ENCODE data around the gene CNTLN. TPM values are rescaled to one million over a fixed set of nuclear protein-coding genes. Genes with fewer than 3 reads are reported as not detected.

The CNTLN gene
- total RNA-seq, 1 experiment from 2014 or later: 5.1 TPM

- CTCF ChIA-PET: no interaction called here
- RAD21 ChIA-PET (ENCODE audit: low non-redundant PET in 1 of 2, low total read pairs in 2 of 2, uncharacterized antibody in 2 of 2, unreplicated experiment in 2 of 2): no interaction called here
- Histone ChIP-seq H3K79me2 (ENCODE audit: insufficient read depth, low read length) (no peaks in the 10 kb centered on the region), H2AFZ (ENCODE audit: low read depth, low read length, poor library complexity, severe bottlenecking) (no peak overlapping the region), H3K27ac (ENCODE audit: low read depth, low read length) (no peak overlapping the region), H3K9me2 (ENCODE audit: insufficient read depth) (no peaks in the 10 kb centered on the region), H3K4me1 (ENCODE audit: control insufficient read depth in 1 of 2, insufficient read depth in 2 of 2, low read length in 2 of 2) (no peaks in the 10 kb centered on the region), H3K9ac (ENCODE audit: low read length) (no peak overlapping the region), H4K20me1 (ENCODE audit: insufficient read depth) (no peaks in the 10 kb centered on the region), H3K36me3 (ENCODE audit: control insufficient read depth in 1 of 2, insufficient read depth in 2 of 2, low read length in 2 of 2) (no peaks in the 10 kb centered on the region), H3K9me3 (ENCODE audit: control insufficient read depth in 1 of 2, insufficient read depth in 1 of 2, low read depth in 1 of 2, low read length in 2 of 2) (no peaks in the 10 kb centered on the region), H3K4me3 (replicated peaks in 1 of 2; ENCODE audit: low read depth in 1 of 2, low read length in 2 of 2) (no peak overlapping the region), H3K4me2 (ENCODE audit: low read length) (no peak overlapping the region), H3K27me3 (ENCODE audit: insufficient read depth, low read length) (no peaks in the 10 kb centered on the region)
- POLR2A ChIA-PET: no interaction called here
- intact Hi-C loops (cut with micrococcal nuclease): loop anchor here (10.0 kb wide), 1 partner anchor 1304 kb away; no protein-coding TSS in a partner anchor
- no TSS peak for BruUV-seq (replicated peaks)
- DNase-seq (ENCODE audit: low read depth, low spot score): no peak
- no peak for ATAC-seq
- no peak for TF ChIP-seq ATF3 (IDR thresholded peaks at IDR 0.05)
- no peak for TF ChIP-seq CTCF (IDR thresholded peaks at IDR 0.05 in 2 of 3, conservative IDR thresholded peaks at IDR 0.05 in 1 of 3; ENCODE audit: borderline replicate concordance in 1 of 3, insufficient read depth in 1 of 3, low read depth in 2 of 3, low read length in 2 of 3)
- no peak for TF ChIP-seq POLR2A (IDR thresholded peaks at IDR 0.05; ENCODE audit: borderline replicate concordance, extremely low read depth, insufficient read depth, insufficient read length)
- TF ChIP-seq SIN3A (IDR thresholded peaks at IDR 0.05; ENCODE audit: low read depth): no peak
- no peak for TF ChIP-seq ZNF274 (IDR thresholded peaks at IDR 0.05; ENCODE audit: low read depth, low read length)
- no peak for TF ChIP-seq ELF1 (IDR thresholded peaks at IDR 0.05; ENCODE audit: borderline replicate concordance, low read depth)
- no peak for TF ChIP-seq TCF7L2 (IDR thresholded peaks at IDR 0.05; ENCODE audit: borderline replicate concordance, extremely low read depth, insufficient read depth, insufficient read length)
- no peak for TF ChIP-seq REST (IDR thresholded peaks at IDR 0.05; ENCODE audit: low read depth)
- TF ChIP-seq ZBTB33 (IDR thresholded peaks at IDR 0.05; ENCODE audit: extremely low read depth, insufficient replicate concordance, low read length): no peak
- no peak for TF ChIP-seq POLR2AphosphoS5 (IDR thresholded peaks at IDR 0.05; ENCODE audit: low read depth, low read length)
- no peak for TF ChIP-seq SRF (IDR thresholded peaks at IDR 0.05; ENCODE audit: low read depth)
- no peak for TF ChIP-seq FOSL1 (IDR thresholded peaks at IDR 0.05; ENCODE audit: low read depth)
- TF ChIP-seq MAX (IDR thresholded peaks at IDR 0.05): no peak
- no peak for TF ChIP-seq ZFX (IDR thresholded peaks at IDR 0.05)
- TF ChIP-seq CEBPB (IDR thresholded peaks at IDR 0.05; ENCODE audit: low read depth): no peak
- no peak for TF ChIP-seq JUND (IDR thresholded peaks at IDR 0.05)
Observed at GRCh38 chr9:17521100-17521855, 386.4 kb downstream of the CNTLN start.

Measured in HCT116 (cell line).